H1 (cell line): ENCODE measurements around the gene TMEM126B. TPM values are rescaled to one million over a fixed set of nuclear protein-coding genes. Genes with fewer than 3 reads are reported as not detected.

Source experiments
- CTCF ChIA-PET: fragments of 300-600 bp; sonication (Branson Sonifier 250); formaldehyde crosslinking; loops from one replicate; lab custom pipeline; 2021; ENCODE audit not compliant: partially characterized antibody; lab: Charles Lee
- POLR2A ChIA-PET: fragments of 300-600 bp; sonication (Branson Sonifier 250); formaldehyde crosslinking; loops from one replicate; lab custom pipeline; 2021; ENCODE audit warnings: inconsistent platforms; ENCODE audit not compliant: partially characterized antibody; lab: Charles Lee
- DNase-seq, 2 experiments: peaks; one replicate each; pipeline versions ENCODE4 v3.0.0 to v3.0.0-alpha.2; 2010 to 2022; ENCODE audit warnings: low spot score in 2 of 2, low read depth in 1 of 2, mixed read lengths in 1 of 2
- FAIRE-seq: peaks from 2 replicates; lab custom pipeline; 2011; peaks lifted over from hg19 to GRCh38; lab: Jason Lieb, UNC
- H2AFZ ChIP-seq: 2 replicates; pipeline ENCODE4 v1.8.1; 2012; ENCODE audit warnings: low read length, inconsistent platforms
- H2AK5ac ChIP-seq: 2 replicates; pipeline ENCODE4 v1.6.1; 2013; ENCODE audit warnings: low read depth, low read length
- H2BK120ac ChIP-seq: replicated peaks from 2 replicates; pipeline ENCODE3; 2013; ENCODE audit warnings: low read depth, low read length, inconsistent platforms
- H2BK12ac ChIP-seq: 2 replicates; pipeline ENCODE4 v1.6.1; 2013; ENCODE audit warnings: low read depth, low read length
- H2BK15ac ChIP-seq: 2 replicates; pipeline ENCODE4 v1.6.1; 2013; ENCODE audit warnings: low read length
- H2BK20ac ChIP-seq: 2 replicates; pipeline ENCODE4 v1.6.1; 2013; ENCODE audit warnings: low read length
- H2BK5ac ChIP-seq: 2 replicates; pipeline ENCODE4 v1.6.1; 2013; ENCODE audit warnings: low read depth, low read length
- H3K14ac ChIP-seq: 2 replicates; pipeline ENCODE4 v1.6.1; 2013; ENCODE audit warnings: inconsistent platforms; ENCODE audit not compliant: insufficient read length
- H3K18ac ChIP-seq: 2 replicates; pipeline ENCODE4 v1.6.1; 2013; ENCODE audit warnings: low read length; ENCODE audit errors: extremely low read depth
- H3K23ac ChIP-seq: 2 replicates; pipeline ENCODE4 v1.6.1; 2013; ENCODE audit warnings: inconsistent platforms; ENCODE audit not compliant: insufficient read length
- H3K23me2 ChIP-seq: 2 replicates; pipeline ENCODE4 v1.6.1; 2013; ENCODE audit warnings: low read depth, low read length
- H3K27ac ChIP-seq: 2 replicates; pipeline ENCODE4 v1.6.1; 2011; ENCODE audit warnings: low read depth, low read length, inconsistent platforms
- H3K27me3 ChIP-seq, 4 experiments: replicated peaks in 1 of 4; 1 replicate in 1 of 4; 2 replicates in 3 of 4; pipeline versions ENCODE4 v1.6.1 to v1.8.1; 2011 to 2013; ENCODE audit warnings: low read length in 3 of 4, mild to moderate bottlenecking in 3 of 4, inconsistent platforms in 2 of 4, mixed read lengths in 2 of 4, moderate library complexity in 1 of 4; ENCODE audit not compliant: control insufficient read depth in 3 of 4, insufficient read depth in 3 of 4; ENCODE audit errors: extremely low read depth in 1 of 4
- H3K36me3 ChIP-seq, 4 experiments: 2 replicates each; pipeline versions ENCODE4 v1.6.1 to v1.8.1; 2011 to 2013; ENCODE audit warnings: mild to moderate bottlenecking in 4 of 4, low read length in 3 of 4, moderate library complexity in 2 of 4, control low read depth in 1 of 4, inconsistent platforms in 1 of 4; ENCODE audit not compliant: insufficient read depth in 4 of 4, control insufficient read depth in 2 of 4
- H3K4ac ChIP-seq: replicated peaks from 2 replicates; pipeline ENCODE3; 2013; ENCODE audit warnings: low read length, low read depth, mixed read lengths, inconsistent platforms; ENCODE audit not compliant: insufficient read length
- H3K4me1 ChIP-seq, 4 experiments: replicated peaks in 1 of 4; 1 replicate in 1 of 4; 2 replicates in 3 of 4; pipeline versions ENCODE4 v1.6.1 to v1.8.1; 2011 to 2013; ENCODE audit warnings: low read length in 3 of 4, inconsistent platforms in 2 of 4, mixed read lengths in 1 of 4; ENCODE audit not compliant: insufficient read depth in 4 of 4, control insufficient read depth in 3 of 4
- H3K4me2 ChIP-seq, 2 experiments: 2 replicates each; pipeline versions ENCODE4 v1.6.1 to v1.8.1; 2011 to 2013; ENCODE audit warnings: low read depth in 2 of 2, low read length in 2 of 2, control low read depth in 1 of 2, inconsistent platforms in 1 of 2, mild to moderate bottlenecking in 1 of 2; ENCODE audit not compliant: insufficient read depth in 1 of 2
- H3K4me3 ChIP-seq, 4 experiments: fragments of 200-600, 300-600 bp in 1 of 4; sonication (generic), shearing (Covaris generic), sonication (Bioruptor Twin) in 1 of 4; 2 replicates each; pipeline versions ENCODE4 v1.5.1 to v1.8.1; 2011 to 2016; ENCODE audit warnings: low read length in 4 of 4, low read depth in 3 of 4, control low read depth in 2 of 4, inconsistent platforms in 2 of 4, mild to moderate bottlenecking in 2 of 4, mixed read lengths in 1 of 4, moderate library complexity in 1 of 4; ENCODE audit not compliant: insufficient read depth in 2 of 4; ENCODE audit errors: extremely low read depth in 1 of 4
- H3K56ac ChIP-seq: replicated peaks from 2 replicates; pipeline ENCODE3; 2013; ENCODE audit warnings: low read depth, mild to moderate bottlenecking, mixed read lengths, low read length, inconsistent platforms; ENCODE audit not compliant: insufficient read length
- H3K79me1 ChIP-seq: 2 replicates; pipeline ENCODE4 v1.6.1; 2013; ENCODE audit warnings: low read depth, low read length, control low read depth
- H3K79me2 ChIP-seq, 2 experiments: 2 replicates each; pipeline versions ENCODE4 v1.6.1 to v1.8.1; 2012 to 2013; ENCODE audit warnings: low read length in 2 of 2, mild to moderate bottlenecking in 2 of 2, inconsistent platforms in 1 of 2; ENCODE audit not compliant: insufficient read depth in 2 of 2, control insufficient read depth in 1 of 2
- H3K9ac ChIP-seq, 4 experiments: replicated peaks in 1 of 4; 1 replicate in 1 of 4; 2 replicates in 3 of 4; pipeline versions ENCODE4 v1.6.1 to v1.8.1; 2011 to 2013; ENCODE audit warnings: low read depth in 3 of 4, low read length in 3 of 4, control low read depth in 2 of 4, mild to moderate bottlenecking in 2 of 4, moderate library complexity in 2 of 4, inconsistent platforms in 1 of 4; ENCODE audit errors: extremely low read depth in 1 of 4
- H3K9me3 ChIP-seq, 2 experiments: 2 replicates each; pipeline versions ENCODE4 v1.6.1 to v1.8.1; 2012 to 2013; ENCODE audit warnings: mild to moderate bottlenecking in 2 of 2, moderate library complexity in 2 of 2, control low read depth in 1 of 2, inconsistent platforms in 1 of 2, low read depth in 1 of 2, low read length in 1 of 2, mixed read lengths in 1 of 2; ENCODE audit not compliant: insufficient read depth in 2 of 2
- H4K20me1 ChIP-seq, 2 experiments: replicated peaks in 1 of 2; 2 replicates each; pipeline versions ENCODE3 to v1.8.1; 2011 to 2013; ENCODE audit warnings: inconsistent platforms in 2 of 2, low read length in 2 of 2, mild to moderate bottlenecking in 1 of 2; ENCODE audit not compliant: insufficient read depth in 2 of 2, control insufficient read depth in 1 of 2
- H4K5ac ChIP-seq: 2 replicates; pipeline ENCODE4 v1.6.1; 2013; ENCODE audit warnings: low read length, low read depth, mixed read lengths, inconsistent platforms; ENCODE audit not compliant: insufficient read length
- H4K8ac ChIP-seq: 2 replicates; pipeline ENCODE4 v1.8.0; 2013; ENCODE audit warnings: mild to moderate bottlenecking, moderate library complexity, low read length, inconsistent platforms; ENCODE audit not compliant: insufficient read depth; ENCODE audit errors: extremely low read depth
- H4K91ac ChIP-seq: replicated peaks from 2 replicates; pipeline ENCODE3; 2013; ENCODE audit warnings: low read length, mixed read lengths, inconsistent platforms; ENCODE audit not compliant: insufficient read length
- CEBPB ChIP-seq: IDR thresholded peaks from 2 replicates; pipeline ENCODE4 v1.6.1; 2012; ENCODE audit warnings: low read depth, low read length
- KDM5A ChIP-seq: fragments of 200-600 bp; IDR thresholded peaks from 2 replicates; pipeline ENCODE4 v1.7.1; 2012; ENCODE audit warnings: mild to moderate bottlenecking, low read length, inconsistent platforms, mixed read lengths
- SP1 ChIP-seq: IDR thresholded peaks from 2 replicates; pipeline ENCODE4 v1.6.1; 2011; ENCODE audit warnings: low read depth, low read length
- WGBS, 2 experiments: shearing (Covaris generic) in 1 of 2; methylation state at CpG; one replicate each; pipeline versions ENCODE4 v1.1.6 to v1.1.7; 2013 to 2015; ENCODE audit warnings: low lambda C conversion rate in 2 of 2, mixed read lengths in 2 of 2, inconsistent platforms in 1 of 2, low coverage in 1 of 2, missing lambda C conversion rate in 1 of 2; ENCODE audit not compliant: insufficient replicate concordance in 2 of 2, insufficient coverage in 1 of 2, insufficient read length in 1 of 2; ENCODE audit errors: extremely low coverage in 1 of 2, missing lambda C conversion rate in 1 of 2; 5-methylcytosine and 5-hydroxymethylcytosine counted together
- polyA plus RNA-seq, 7 experiments: library from polyadenylated mRNA; depleted of rRNA in 3 of 7; stranded (reverse) in 5 of 7; unstranded in 2 of 7; fragments of >200 nt in 5 of 7; fragments of 200-250 nt in 2 of 7; gene quantifications; 1 replicate in 5 of 7; 2 replicates in 1 of 7; 4 replicates in 1 of 7; pipeline versions ENCODE4 v1.2.1 to v1.2.3, GENCODE V29; 2011 to 2013; ENCODE audit warnings: missing spikeins in 2 of 7, mixed read lengths in 2 of 7
- total RNA-seq: library from RNA; stranded (reverse); fragmentation: NEBNext Ultra II Directional; extraction: Animal tissue kit (Norgen Biotek cat#: 25700); gene quantifications from 2 replicates; pipeline ENCODE4 v1.2.1, GENCODE V29; 2021

Gene TMEM126B
- total and polyA plus RNA-seq, 2 of the 8 experiments (the other 6 are each of a cell fraction or from before 2014, with no cell fraction given) = 85.6 to 101 TPM

GRCh38 chr11:85619499-85619898, 8.9 kb upstream of the TMEM126B start:
- Histone ChIP-seq H4K91ac (no peak overlapping the region), H3K14ac (no peak overlapping the region), H2BK15ac (no peak overlapping the region), H3K23ac (no peak overlapping the region), H3K18ac (no peak overlapping the region), H4K20me1 (no peaks in the 10 kb centered on the region), H3K9ac (no peak overlapping the region), H3K23me2 (no peaks in the 10 kb centered on the region), H4K5ac (no peak overlapping the region), H2BK12ac (no peak overlapping the region), H3K4ac (no peak overlapping the region), H2AK5ac (no peak overlapping the region), H2BK120ac (no peak overlapping the region), H2BK20ac (no peak overlapping the region), H3K79me1 (no peaks in the 10 kb centered on the region), H3K56ac (no peak overlapping the region), H3K9me3 (no peaks in the 10 kb centered on the region), H3K79me2 (no peaks in the 10 kb centered on the region), H3K4me3 (no peak overlapping the region), H3K4me2 (no peak overlapping the region), H3K36me3 (no peaks in the 10 kb centered on the region), H2AFZ (no peak overlapping the region), H2BK5ac (no peak overlapping the region), H3K27me3 (peaks cover 0 to 2% (median 0%) of the 10 kb centered on the region in 4 experiments; a peak in 1 of 7 replicates), H3K4me1 (no peaks in the 10 kb centered on the region), H4K8ac (no peak overlapping the region; the same call in 1 of the 2 replicates), H3K27ac (no peak overlapping the region)
- peak; percentile 98 for TF ChIP-seq CEBPB
- TF ChIP-seq SP1 = no peak
- TF ChIP-seq KDM5A = no peak
- CTCF ChIA-PET = interaction anchor here (0.6 to 2.0 kb wide), 7 partner anchors 8 to 1161 kb away, joined by 3 to 4 read pairs (median 4); partner anchors contain the start of gene DLG2
- WGBS, 2 experiments = 90% methylated on average over 6 of the region's 6 CpGs; no CpG with 5 or more reads in 1 of the 2 experiments
- DNase-seq = no peak
- POLR2A ChIA-PET = no interaction called here
- FAIRE-seq = no peak
